Mammary epithelial cell (primary cell): ENCODE measurements around the gene TNFRSF13B.

Experiments used
- EZH2 ChIP-seq: IDR thresholded peaks from 2 replicates; pipeline ENCODE4 v1.6.1; 2012; ENCODE audit warnings: low read length, inconsistent platforms, borderline replicate concordance
- TF ChIP-seq, protein P1 (sequence below), 2 donors: IDR thresholded peaks in 1 of 2; conservative IDR thresholded peaks in 1 of 2; 2 replicates each; pipeline ENCODE4 v1.5.1; 2011 to 2012; ENCODE audit warnings: inconsistent platforms in 2 of 2, low read length in 2 of 2, mild to moderate bottlenecking in 2 of 2, control low read depth in 1 of 2, low read depth in 1 of 2; ENCODE audit not compliant: insufficient read depth in 1 of 2; ENCODE audit errors: extremely low read depth in 1 of 2

- TF ChIP-seq, protein P1, sequence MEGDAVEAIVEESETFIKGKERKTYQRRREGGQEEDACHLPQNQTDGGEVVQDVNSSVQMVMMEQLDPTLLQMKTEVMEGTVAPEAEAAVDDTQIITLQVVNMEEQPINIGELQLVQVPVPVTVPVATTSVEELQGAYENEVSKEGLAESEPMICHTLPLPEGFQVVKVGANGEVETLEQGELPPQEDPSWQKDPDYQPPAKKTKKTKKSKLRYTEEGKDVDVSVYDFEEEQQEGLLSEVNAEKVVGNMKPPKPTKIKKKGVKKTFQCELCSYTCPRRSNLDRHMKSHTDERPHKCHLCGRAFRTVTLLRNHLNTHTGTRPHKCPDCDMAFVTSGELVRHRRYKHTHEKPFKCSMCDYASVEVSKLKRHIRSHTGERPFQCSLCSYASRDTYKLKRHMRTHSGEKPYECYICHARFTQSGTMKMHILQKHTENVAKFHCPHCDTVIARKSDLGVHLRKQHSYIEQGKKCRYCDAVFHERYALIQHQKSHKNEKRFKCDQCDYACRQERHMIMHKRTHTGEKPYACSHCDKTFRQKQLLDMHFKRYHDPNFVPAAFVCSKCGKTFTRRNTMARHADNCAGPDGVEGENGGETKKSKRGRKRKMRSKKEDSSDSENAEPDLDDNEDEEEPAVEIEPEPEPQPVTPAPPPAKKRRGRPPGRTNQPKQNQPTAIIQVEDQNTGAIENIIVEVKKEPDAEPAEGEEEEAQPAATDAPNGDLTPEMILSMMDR (conservative IDR thresholded peaks at IDR 0.05 in 1 of 2, IDR thresholded peaks at IDR 0.05 in 1 of 2; ENCODE audit: extremely low read depth in 1 of 2, insufficient read depth in 1 of 2, low read depth in 1 of 2, low read length in 2 of 2) = no peak
- no peak for TF ChIP-seq EZH2
Measured at GRCh38 chr17:16913463-16913862, 58.5 kb downstream of the TNFRSF13B start.
